B cell (primary cell): ENCODE results near the gene PPP1R13B. TPM values are rescaled to one million over a fixed set of nuclear protein-coding genes. Genes with fewer than 3 reads are reported as not detected.

ENCODE experiments used
- ATAC-seq: fragments of 200-7000 bp; cut with Tn5 transposase; one replicate; pipeline ENCODE4 v1.10.0; 2021; ENCODE audit warnings: low read depth, mild to moderate bottlenecking, moderate number of reproducible peaks, moderate library complexity
- CTCF ChIA-PET: fragments of 350-600 bp; sonication (Branson Sonifier 250); formaldehyde crosslinking; loops from one replicate; lab custom pipeline; 2021; ENCODE audit warnings: antibody characterized with exemption, inconsistent platforms; lab: Charles Lee
- POLR2A ChIA-PET: fragments of 350-600 bp; sonication (Branson Sonifier 250); formaldehyde crosslinking; loops from one replicate; lab custom pipeline; 2021; ENCODE audit warnings: antibody characterized with exemption; lab: Charles Lee
- DNase-seq: peaks from one replicate; pipeline ENCODE4 v3.0.0; 2013
- H2AFZ ChIP-seq: 2 replicates; pipeline ENCODE4 v1.6.1; 2012; ENCODE audit warnings: mild to moderate bottlenecking, low read depth, low read length; ENCODE audit not compliant: insufficient read depth, poor library complexity, severe bottlenecking
- H3K27ac ChIP-seq, 2 donors: 1 replicate in 1 of 2; 2 replicates in 1 of 2; pipeline ENCODE4 v1.5.1; 2012 to 2013; ENCODE audit warnings: low read length in 2 of 2, mild to moderate bottlenecking in 2 of 2, moderate library complexity in 1 of 2
- H3K27me3 ChIP-seq, 4 experiments: fragments of 200-600 bp in 1 of 4; sonication (generic) in 1 of 4; replicated peaks in 1 of 4; 1 replicate in 2 of 4; 2 replicates in 2 of 4; pipeline versions ENCODE4 v1.6.1 to v1.7.0; 2013 to 2016; ENCODE audit warnings: low read length in 3 of 4, mild to moderate bottlenecking in 2 of 4, mixed read lengths in 1 of 4, moderate library complexity in 1 of 4; ENCODE audit not compliant: insufficient read depth in 4 of 4, control insufficient read depth in 3 of 4; ENCODE audit errors: control extremely low read depth in 1 of 4
- H3K36me3 ChIP-seq, 2 experiments: replicated peaks in 1 of 2; 1 replicate in 1 of 2; 2 replicates in 1 of 2; pipeline versions ENCODE4 v1.6.1 to v1.7.1; 2013; ENCODE audit warnings: low read length in 1 of 2; ENCODE audit not compliant: insufficient read depth in 2 of 2, control insufficient read depth in 1 of 2; ENCODE audit errors: control extremely low read depth in 1 of 2, extremely low read depth in 1 of 2
- H3K4me1 ChIP-seq, 2 donors: fragments of 200-600 bp in 1 of 2; sonication (generic) in 1 of 2; 1 replicate in 1 of 2; 2 replicates in 1 of 2; pipeline versions ENCODE4 v1.5.1 to v1.6.1; 2013 to 2017; ENCODE audit warnings: low read length in 2 of 2; ENCODE audit not compliant: control insufficient read depth in 2 of 2, insufficient read depth in 2 of 2
- H3K4me2 ChIP-seq: replicated peaks from 2 replicates; pipeline ENCODE3; 2012; ENCODE audit warnings: mild to moderate bottlenecking, low read depth, low read length; ENCODE audit not compliant: poor library complexity, severe bottlenecking
- H3K4me3 ChIP-seq, 5 experiments: fragments of 200-600 bp in 1 of 5; sonication (generic) in 1 of 5; 1 replicate in 3 of 5; 2 replicates in 2 of 5; pipeline versions ENCODE4 v1.5.1 to v1.7.0; 2011 to 2016; ENCODE audit warnings: low read length in 4 of 5, mild to moderate bottlenecking in 4 of 5, low read depth in 2 of 5, control low read depth in 1 of 5, moderate library complexity in 1 of 5; ENCODE audit not compliant: insufficient read depth in 1 of 5; ENCODE audit errors: control extremely low read depth in 1 of 5, extremely low read depth in 1 of 5
- H3K79me2 ChIP-seq: fragments of 200-600 bp; sonication (generic); one replicate; pipeline ENCODE4 v1.6.0; 2016; ENCODE audit warnings: low read length; ENCODE audit not compliant: control insufficient read depth, insufficient read depth
- H3K9ac ChIP-seq: fragments of 200-600 bp; sonication (generic); 2 replicates; pipeline ENCODE4 v1.6.1; 2017; ENCODE audit warnings: mild to moderate bottlenecking, low read length, moderate library complexity
- H3K9me3 ChIP-seq, 3 donors: one replicate each; pipeline versions ENCODE4 v1.6.1 to v1.7.1; 2013; ENCODE audit warnings: low read length in 2 of 3; ENCODE audit not compliant: control insufficient read depth in 2 of 3, insufficient read depth in 1 of 3; ENCODE audit errors: control extremely low read depth in 1 of 3
- H4K20me1 ChIP-seq: 2 replicates; pipeline ENCODE4 v1.6.0; 2012; ENCODE audit warnings: mild to moderate bottlenecking, low read length; ENCODE audit not compliant: insufficient read depth, control insufficient read depth, poor library complexity, severe bottlenecking
- H3K27ac Mint-ChIP-seq: one replicate; pipeline ENCODE4 v1.8.0; 2021; ENCODE audit warnings: mixed read lengths
- H3K27me3 Mint-ChIP-seq: one replicate; pipeline ENCODE4 v1.8.0; 2021; ENCODE audit warnings: mixed read lengths
- H3K4me1 Mint-ChIP-seq: one replicate; pipeline ENCODE4 v1.8.0; 2021; ENCODE audit warnings: mixed read lengths
- H3K4me3 Mint-ChIP-seq: one replicate; pipeline ENCODE4 v1.8.0; 2021; ENCODE audit warnings: mixed read lengths
- H3K9me3 Mint-ChIP-seq: one replicate; pipeline ENCODE4 v1.8.0; 2022; ENCODE audit warnings: mixed read lengths; ENCODE audit not compliant: insufficient read depth
- EZH2 ChIP-seq: IDR thresholded peaks from 2 replicates; pipeline ENCODE4 v1.6.1; 2012; ENCODE audit warnings: borderline replicate concordance, low read depth, mild to moderate bottlenecking, moderate library complexity, low read length; ENCODE audit not compliant: insufficient read depth, poor library complexity, severe bottlenecking
- WGBS: methylation state at CpG from one replicate; pipeline ENCODE4 v1.1.5; 2013; ENCODE audit warnings: missing lambda C conversion rate; ENCODE audit not compliant: insufficient coverage; 5-methylcytosine and 5-hydroxymethylcytosine counted together
- intact Hi-C: fragments of 100-400 bp; cut with micrococcal nuclease; formaldehyde crosslinking; loops from one replicate; pipeline ENCODE4 v1.10.0; 2022
- polyA plus RNA-seq: library from polyadenylated mRNA; depleted of rRNA; stranded (reverse); fragments of >200 nt; gene quantifications from 2 replicates; pipeline ENCODE4 v1.2.3, GENCODE V29; 2012
- total RNA-seq, 2 donors: library from RNA; stranded (reverse); fragments of 120-200 nt in 1 of 2; gene quantifications; 1 replicate in 1 of 2; 2 replicates in 1 of 2; pipeline versions ENCODE4 v1.2.3 to v1.2.4, GENCODE V29; 2013 to 2022
- TF ChIP-seq, protein P1 (sequence below): fragments of 200-600 bp; IDR thresholded peaks from one replicate; pipeline ENCODE4 v1.8.0; 2022; ENCODE audit warnings: antibody characterized with exemption, mild to moderate bottlenecking

PPP1R13B gene
- total and polyA plus RNA-seq, 2 donors (not counting 1 experiment from before 2014, with no cell fraction given): 10.1 to 27.7 TPM

DNA sequence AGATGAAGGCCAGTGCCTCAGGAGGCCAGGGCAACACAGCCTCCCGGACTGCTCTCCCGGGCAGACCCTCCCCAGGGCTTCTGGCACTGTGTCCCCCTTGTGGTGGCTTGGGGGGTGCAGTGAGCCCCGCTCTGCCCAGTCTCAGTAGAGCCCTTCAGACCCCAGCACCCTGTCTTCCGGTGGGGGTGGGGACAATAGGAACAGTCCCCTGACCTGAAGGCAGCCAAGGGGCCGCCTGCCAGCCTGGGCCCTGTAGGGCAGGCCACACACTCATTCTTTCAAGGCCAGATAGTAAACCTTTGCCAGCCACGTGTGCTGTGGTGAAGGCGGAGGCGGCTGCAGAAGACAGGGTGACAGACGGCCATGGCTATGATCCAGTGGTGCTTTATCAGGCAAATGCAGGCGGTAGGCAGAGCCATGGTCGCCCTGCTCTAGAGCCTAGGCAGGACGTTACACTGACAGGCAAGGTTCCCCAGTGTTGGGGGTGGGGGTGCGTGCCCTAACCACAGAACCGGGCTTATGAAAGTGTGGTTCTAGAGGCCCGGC lies 116.8 kb downstream of the PPP1R13B start:
- Mint-ChIP-seq H3K27ac (no peak overlapping the region), H3K27me3 (no peaks in the 10 kb centered on the region), H3K4me1 (no peaks in the 10 kb centered on the region), H3K4me3 (no peak overlapping the region), H3K9me3 (no peaks in the 10 kb centered on the region)
- Histone ChIP-seq H2AFZ (no peak overlapping the region), H4K20me1 (no peaks in the 10 kb centered on the region), H3K79me2 (no peaks in the 10 kb centered on the region), H3K4me1 (no peaks in the 10 kb centered on the region), H3K27ac (no peak overlapping the region), H3K9me3 (no peaks in the 10 kb centered on the region), H3K27me3 (no peaks in the 10 kb centered on the region), H3K4me2 (no peak overlapping the region), H3K4me3 (no peak overlapping the region), H3K36me3 (peaks cover 0 to 13% of the 10 kb centered on the region in 2 experiments), H3K9ac (no peak overlapping the region)
- 86% methylated on average over 13 of the region's 15 CpGs for WGBS
- CTCF ChIA-PET: no interaction called here
- no peak for DNase-seq
- intact Hi-C loops: no loop called here
- no peak for TF ChIP-seq EZH2
- TF ChIP-seq, protein P1, sequence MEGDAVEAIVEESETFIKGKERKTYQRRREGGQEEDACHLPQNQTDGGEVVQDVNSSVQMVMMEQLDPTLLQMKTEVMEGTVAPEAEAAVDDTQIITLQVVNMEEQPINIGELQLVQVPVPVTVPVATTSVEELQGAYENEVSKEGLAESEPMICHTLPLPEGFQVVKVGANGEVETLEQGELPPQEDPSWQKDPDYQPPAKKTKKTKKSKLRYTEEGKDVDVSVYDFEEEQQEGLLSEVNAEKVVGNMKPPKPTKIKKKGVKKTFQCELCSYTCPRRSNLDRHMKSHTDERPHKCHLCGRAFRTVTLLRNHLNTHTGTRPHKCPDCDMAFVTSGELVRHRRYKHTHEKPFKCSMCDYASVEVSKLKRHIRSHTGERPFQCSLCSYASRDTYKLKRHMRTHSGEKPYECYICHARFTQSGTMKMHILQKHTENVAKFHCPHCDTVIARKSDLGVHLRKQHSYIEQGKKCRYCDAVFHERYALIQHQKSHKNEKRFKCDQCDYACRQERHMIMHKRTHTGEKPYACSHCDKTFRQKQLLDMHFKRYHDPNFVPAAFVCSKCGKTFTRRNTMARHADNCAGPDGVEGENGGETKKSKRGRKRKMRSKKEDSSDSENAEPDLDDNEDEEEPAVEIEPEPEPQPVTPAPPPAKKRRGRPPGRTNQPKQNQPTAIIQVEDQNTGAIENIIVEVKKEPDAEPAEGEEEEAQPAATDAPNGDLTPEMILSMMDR: no peak
- POLR2A ChIA-PET: no interaction called here
- no peak for ATAC-seq

DNA sequence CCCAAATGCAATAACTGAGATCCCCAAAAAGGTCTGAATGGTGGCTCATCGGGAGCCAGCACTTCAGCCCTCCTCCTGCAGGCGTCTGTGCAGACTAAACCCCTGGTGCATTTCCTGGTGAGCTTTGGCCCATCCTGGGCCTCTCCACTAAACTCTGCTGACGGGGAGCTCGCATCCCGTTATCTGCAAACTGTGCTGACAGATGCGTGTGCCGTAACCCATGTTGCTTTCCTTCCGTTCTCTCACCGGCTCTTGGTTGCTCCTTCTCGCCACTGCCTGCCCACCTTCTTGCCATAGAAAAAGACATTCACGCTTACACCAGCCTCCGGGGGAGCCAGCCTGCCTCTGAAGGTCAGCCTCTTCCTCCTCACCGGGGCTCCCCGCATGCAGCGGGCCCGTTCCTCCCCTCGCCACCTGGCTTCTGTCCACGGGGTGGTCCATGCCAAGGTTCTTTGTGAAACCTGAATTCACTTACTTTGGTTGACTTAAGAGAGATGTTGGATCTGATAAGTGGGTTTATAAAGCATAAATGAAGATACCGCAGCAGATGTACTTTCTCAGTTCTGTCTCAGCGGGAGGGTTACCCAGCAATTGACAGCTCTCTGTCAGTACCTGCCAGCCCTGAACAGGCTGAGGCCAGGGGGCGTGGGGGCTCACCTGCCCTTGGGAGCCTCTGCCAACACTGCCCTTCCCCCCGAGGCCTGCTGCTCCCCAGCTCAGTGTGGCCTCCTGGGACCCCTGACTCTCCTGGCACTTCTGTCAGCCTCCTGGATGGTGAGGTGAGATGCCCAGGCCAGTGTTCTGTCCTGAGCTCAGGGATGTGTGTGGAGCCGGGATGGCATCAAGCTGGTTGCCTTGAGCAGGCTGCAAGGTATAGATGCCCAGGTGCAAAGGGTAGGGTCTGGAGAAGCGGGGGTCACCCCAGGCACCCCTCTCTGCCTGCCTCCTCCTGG lies 117.6 kb downstream of the PPP1R13B start:
- 94% methylated on average over 24 of the region's 24 CpGs for WGBS
- no peak overlapping the region for H3K9ac ChIP-seq
- no peaks in the 10 kb centered on the region for H4K20me1 ChIP-seq
- TF ChIP-seq, protein P1: no peak
- no peak for TF ChIP-seq EZH2
- no peak overlapping the region for H3K4me3 ChIP-seq
- Mint-ChIP-seq H3K27me3 (no peaks in the 10 kb centered on the region), H3K4me3 (no peak overlapping the region), H3K9me3 (no peaks in the 10 kb centered on the region), H3K27ac (no peak overlapping the region), H3K4me1 (no peaks in the 10 kb centered on the region)
- H3K4me1 ChIP-seq: no peaks in the 10 kb centered on the region
- peaks cover 0 to 13% of the 10 kb centered on the region in 2 experiments for H3K36me3 ChIP-seq
- POLR2A ChIA-PET: no interaction called here
- ATAC-seq (no peak), DNase-seq (no peak)
- no peaks in the 10 kb centered on the region for H3K27me3 ChIP-seq
- peaks cover 2% of the 10 kb centered on the region for H3K79me2 ChIP-seq
- no peaks in the 10 kb centered on the region for H3K9me3 ChIP-seq
- CTCF ChIA-PET: no interaction called here
- intact Hi-C loops: no loop called here
- H3K4me2 ChIP-seq: no peak overlapping the region
- H3K27ac ChIP-seq: no peak overlapping the region
- H2AFZ ChIP-seq: no peak overlapping the region
